Measurements from ENCODE around the gene XG. TPM values are rescaled to one million over a fixed set of nuclear protein-coding genes. Genes with fewer than 3 reads are reported as not detected.

The XG gene
- total RNA-seq, 1 donor from 2014 or later, result 0.12 TPM

DNA sequence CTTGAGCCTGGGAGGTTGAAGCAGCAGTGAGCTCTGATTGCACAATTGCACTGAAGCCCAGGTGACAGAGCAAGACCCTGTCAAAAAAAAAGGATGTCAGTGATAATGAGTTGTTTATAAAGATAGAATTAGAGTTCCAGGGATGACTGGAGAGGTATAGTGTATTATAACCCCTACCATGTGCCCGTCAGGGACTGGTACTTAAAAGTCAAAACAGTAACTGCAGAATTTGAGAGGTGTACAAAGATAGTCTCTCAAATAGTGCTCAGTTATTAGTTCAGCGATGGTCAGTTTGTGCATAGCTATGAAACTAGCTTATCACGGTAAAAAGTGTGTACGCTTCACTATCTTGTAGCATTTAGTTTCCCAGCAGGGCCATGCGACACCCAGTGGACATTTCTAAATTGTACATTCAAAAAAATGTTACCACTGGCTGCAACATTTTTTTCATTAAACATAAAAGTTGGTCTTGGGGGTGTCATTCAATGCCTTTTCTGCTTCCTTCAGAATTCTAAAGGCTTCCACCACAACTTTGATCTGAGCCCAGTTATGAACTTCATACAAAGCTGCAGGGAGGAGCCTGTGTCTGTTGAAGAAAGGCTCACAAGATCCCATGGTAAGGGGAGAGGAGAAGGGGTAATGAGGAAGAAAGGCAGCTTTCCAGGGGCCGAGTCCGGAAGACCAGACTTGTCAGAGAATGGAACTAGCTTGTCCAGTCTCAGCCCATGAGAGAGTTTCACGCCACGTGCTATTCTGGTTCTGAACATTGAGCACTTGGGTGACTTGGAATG is 67.7 kb downstream of the XG start:
- intact Hi-C loops (cut with micrococcal nuclease), result loop anchor here (1.0 kb wide), 1 partner anchor 175 kb away; no protein-coding TSS in a partner anchor

DNA sequence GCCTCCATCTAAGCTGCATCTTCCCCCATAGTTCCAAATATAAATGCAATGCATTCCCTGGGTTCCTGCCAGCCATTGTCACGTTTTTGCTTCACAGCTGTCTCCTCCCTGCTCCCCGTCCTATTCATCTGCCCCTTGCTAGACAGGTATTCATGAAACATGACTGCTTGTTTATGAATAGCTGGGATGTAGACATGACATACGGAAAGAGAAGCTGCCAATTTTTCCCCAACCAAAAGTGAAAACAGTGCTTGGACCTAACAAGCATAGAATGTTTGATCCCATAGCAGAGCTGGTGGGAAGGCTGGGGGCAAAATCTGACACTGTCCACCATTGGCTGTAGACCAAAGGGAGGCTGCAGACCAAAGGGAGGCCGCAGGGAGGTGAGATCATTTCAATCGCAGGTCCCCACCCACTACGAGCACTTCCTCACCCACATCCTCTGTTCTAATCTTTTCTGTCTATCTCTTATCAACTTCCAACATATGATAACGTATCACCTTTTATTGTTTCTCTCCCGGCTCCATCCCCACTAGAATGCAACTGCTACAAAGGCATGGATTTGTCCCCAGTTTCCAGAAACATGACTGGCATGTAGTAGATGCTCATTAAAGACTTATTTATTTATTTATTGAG is 68.4 kb downstream of the XG start:
- intact Hi-C loops (cut with micrococcal nuclease), result no loop called here

DNA sequence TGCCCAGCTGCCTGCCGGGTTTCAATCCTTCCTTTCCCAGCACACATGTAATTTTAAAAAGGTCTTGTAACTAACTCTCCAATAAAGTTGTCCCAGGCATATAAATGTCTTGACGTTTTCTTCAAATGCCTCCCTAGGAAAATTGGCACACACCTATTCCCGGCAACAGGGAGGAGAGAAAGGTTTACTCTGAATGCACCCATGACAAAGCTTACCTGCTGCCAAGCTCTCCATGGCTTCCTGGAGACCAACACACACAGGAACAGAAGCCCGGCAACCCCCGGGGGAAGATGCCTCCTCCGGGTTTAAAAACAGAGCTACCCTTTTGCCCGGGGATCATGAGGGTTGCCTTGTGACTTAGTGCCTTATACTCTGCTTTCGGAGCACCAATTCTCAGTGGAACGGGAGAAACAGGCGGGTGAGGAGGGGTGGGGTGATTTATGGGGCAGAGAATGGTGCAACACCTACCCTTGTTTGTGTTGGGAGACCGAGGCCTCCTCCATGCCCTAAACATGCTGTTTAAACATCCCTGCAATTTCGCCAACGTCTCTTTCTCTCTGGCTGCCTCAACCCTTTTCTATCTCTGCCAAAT is 72.1 kb downstream of the XG start:
- intact Hi-C loops (cut with micrococcal nuclease), result no loop called here

DNA sequence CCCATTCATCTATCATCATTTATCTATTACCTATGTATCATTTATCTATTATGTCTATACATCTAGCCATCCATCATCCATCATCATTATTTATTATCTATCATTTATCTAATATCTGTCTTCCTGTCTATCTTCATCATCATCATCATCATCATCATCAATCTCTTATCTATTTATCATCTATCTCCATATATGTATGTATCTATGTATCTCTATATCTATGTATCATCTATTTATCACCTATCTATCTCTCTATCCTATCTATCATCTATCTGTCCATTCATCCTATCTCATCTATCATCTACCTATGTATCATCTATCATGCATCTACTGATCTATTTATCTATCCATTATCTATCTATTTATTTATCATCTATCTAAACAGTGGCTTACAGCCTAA is 73.0 kb downstream of the XG start:
- intact Hi-C loops (cut with micrococcal nuclease), result no loop called here

DNA sequence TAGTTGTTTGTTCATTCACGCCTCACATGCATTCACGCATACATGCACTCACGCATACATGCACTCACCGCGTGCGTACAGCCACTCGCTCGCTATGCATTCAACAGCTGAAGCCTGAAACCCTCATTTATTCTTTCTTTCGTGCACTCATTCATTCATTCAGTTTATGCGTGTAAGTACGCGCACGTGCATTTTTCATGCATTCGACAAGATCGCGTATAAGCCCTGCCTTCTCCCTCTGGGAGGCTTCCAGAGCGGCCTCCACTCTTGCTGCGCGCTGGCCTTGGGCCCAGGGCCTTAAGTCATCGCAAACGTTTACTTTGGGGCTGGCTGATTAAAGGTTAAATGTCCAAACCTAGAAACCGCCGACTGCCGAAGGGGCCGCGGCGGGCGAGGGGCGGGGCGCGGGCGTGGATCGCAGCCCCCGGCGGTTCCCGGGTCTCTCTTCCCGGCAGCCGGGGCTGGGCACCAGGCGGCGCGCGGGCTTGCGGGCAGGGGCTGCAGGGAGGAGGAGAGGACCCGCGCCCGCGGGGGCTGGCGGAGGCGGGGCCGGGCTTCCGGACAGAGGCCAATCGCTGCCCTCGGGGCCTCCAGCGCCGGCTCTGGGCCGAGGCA is 76.6 kb downstream of the XG start, which contains the start of gene GYG2:
Gene GYG2 (plus strand): TSS at position 587 of the 615 bp plus-strand sequence. CDS start 1,259 bp downstream, outside the sequence.
- intact Hi-C loops (cut with micrococcal nuclease), result no loop called here

DNA sequence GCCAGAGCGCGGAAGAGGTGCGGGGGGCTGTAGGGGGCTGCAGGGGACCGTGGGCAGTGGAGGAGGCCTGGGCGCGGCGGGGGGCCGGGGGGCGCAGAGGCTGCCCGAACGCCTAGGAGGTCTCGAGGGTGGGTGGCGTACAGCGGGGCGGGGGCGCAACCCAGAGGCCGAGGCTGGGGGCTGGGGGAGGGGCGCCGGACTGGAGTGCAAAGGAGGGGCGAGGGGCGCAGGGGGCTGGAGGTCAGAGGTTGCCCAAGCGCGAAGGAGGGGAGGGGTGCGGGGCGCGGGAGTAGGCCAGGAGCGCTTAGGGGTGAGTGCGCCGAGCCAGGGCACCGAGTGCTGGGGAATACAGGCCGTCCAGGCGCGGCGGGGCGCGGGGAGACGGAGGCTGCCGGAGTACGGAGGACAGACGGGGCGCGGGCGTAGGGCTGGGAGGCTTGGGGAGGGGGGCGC is 77.1 kb downstream of the XG start:
- intact Hi-C loops (cut with micrococcal nuclease), result no loop called here

DNA sequence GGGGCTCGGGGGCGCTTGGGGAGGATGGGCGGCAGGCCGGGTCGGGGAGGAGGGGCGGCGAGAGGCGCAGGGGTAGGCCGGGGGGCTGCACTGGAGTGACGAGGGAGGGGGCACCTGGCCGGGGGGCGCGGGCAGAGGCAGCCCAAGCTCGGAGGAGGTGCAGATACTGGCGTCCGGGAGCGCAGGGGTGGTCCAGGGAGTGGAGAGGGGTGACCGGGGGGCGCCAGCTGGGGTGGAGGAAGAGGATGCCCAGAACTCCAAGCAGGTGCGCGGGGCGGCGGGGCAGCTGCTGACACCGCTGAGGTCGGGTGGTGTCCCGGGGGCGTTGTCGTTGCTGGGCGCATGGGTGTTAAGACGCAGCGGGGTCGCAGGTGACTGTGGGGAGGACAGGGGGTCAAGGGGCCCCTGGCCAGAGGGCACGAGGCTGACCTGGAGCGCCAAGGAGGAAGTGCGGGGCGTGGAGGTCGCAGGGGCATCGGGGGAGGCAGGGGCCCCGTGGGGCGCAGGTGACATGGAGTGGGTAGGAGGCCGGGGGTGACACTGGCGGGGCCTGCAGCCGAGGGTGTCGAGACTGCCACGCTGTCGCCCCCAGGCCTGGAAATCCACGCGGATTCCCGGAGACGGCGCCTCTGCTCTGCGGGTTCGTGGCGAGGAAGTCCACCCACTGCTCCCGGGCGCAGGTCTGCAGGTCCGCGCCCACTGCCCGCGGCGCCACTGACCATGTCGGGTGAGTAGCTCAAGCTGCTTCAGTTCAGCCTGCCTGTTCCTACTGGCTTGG is 77.8 kb downstream of the XG start:
- intact Hi-C loops (cut with micrococcal nuclease), result no loop called here

DNA sequence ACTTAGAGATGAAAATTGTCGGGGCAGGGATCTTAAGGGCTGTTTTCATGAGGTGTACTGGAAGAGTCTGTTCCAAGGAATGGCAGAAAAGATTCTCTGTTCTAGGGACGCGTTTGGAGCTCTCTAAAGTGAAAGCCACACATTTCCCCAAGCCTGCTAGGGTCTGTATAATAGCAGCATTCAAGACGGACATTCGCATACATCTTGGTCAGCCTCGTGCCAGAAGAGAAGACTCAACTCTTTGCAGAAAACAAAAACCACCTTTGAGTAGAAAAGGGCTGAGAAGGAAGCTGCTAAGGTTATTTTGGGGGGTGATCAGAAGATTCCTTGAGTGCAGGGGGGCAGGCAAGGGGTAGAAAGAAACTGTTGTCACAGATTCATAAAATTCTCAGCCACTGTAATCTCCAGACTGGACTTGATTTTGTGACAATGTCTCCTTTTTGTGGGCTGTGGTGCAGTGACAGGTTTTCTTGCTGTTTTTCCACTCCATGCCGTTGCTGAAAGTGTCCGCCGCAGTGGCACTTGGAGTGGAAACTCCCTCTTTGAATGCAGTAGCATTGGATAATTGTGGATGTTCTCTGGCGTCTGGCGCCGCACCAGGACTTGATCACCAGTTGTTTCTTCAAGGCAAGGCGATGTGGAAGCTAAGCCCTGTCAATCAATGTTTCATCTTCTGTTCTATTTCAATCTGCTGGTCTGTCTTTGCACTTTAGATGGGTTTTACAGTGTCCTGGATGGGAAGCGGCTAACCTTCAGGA is 79.8 kb downstream of the XG start:
- intact Hi-C loops (cut with micrococcal nuclease), result no loop called here

DNA sequence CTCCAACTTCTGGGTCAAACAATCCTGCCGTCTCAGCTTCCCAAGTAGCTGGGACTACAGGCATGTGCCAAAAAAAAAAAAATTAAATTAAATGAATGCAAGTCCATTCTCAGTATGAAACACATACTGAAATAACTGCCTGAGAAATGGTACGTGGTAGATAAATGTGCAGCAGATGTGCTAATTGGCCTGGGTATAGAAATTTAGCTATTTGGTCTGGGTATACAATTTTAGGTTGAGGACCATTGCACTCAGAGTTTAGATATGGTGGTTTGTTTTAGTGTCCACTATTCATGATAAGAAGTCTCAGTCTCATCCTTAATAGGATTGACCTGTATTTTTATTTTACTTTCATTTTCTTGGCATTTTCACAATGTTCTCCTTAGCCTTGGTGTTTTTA is 86.1 kb downstream of the XG start:
- intact Hi-C loops (cut with micrococcal nuclease), result no loop called here

DNA sequence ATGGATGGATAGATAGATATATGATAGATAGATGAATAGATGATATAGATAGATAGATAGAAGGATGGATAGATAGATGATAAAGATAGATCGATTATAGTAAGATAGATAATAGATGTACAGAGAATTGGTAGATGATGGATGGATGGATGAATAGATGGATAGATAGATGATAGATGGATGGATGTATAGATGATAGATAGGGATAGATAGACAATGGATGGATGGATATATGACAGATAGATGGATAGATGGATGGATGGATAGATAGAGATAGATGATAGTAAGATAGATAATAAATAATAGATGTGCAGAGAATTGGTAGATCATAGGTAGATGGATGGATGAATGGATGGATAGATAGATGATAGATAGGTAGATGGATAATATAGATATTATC is 89.1 kb downstream of the XG start:
- intact Hi-C loops (cut with micrococcal nuclease), result no loop called here

DNA sequence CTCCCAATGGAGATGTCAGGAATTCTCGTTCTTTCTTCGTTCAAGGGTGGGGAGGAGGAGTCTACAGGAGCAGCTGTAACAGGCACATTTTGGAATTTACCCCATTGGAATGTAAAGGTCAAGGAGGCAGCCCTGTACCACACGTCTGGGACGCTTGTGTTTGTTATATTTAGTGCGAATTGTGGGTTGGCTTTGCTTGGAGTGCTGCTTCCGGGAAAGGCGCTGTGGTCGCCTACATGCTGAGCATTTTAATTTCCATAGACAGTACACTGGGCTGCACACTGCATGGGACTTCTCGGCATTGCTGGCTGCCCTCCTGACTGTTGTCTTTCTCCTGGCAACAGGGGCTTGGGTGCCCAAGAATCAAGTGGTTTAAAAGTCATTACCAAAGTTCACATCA is 89.7 kb downstream of the XG start:
- intact Hi-C loops (cut with micrococcal nuclease), result no loop called here

DNA sequence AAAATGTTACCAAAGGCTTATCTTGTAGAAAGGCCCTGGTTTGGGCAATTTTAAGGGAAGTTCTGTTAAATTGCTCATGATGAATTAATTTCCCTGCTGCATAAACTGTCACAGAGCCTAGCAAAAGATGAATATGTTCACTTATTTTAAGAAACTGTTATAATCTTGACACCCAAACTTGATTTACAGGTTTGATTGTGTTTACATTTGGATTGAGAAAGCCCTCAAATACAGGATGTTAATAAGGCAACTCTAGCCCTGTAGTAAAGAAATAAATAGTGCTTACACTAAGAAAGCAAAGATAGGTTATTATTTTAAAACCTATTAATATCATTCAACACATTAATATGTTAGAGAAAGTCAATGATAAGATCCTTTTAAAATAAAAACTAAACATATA is 95.2 kb downstream of the XG start:
- intact Hi-C loops (cut with micrococcal nuclease), result no loop called here

DNA sequence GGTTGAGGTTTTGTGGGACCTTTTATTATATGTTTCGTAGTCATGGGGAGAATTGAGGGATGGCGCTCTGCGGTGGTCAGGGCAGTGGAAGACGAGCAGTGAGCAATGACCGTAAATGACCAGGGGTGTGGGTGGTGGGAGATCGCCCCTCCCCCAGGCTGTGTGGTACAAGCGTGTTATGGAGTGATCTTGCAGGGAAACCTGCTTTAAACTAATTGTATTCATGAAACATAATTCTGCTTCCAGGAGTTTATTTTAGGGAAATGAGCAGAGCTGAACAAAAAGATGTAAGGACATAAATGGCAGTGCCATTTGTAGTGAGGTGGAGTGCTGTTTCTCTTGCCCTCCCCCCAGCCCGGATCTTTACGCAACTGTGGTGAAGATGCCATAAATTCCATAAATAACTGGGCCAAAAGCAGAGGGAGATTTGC is 97.0 kb downstream of the XG start:
- intact Hi-C loops (cut with micrococcal nuclease), result no loop called here

DNA sequence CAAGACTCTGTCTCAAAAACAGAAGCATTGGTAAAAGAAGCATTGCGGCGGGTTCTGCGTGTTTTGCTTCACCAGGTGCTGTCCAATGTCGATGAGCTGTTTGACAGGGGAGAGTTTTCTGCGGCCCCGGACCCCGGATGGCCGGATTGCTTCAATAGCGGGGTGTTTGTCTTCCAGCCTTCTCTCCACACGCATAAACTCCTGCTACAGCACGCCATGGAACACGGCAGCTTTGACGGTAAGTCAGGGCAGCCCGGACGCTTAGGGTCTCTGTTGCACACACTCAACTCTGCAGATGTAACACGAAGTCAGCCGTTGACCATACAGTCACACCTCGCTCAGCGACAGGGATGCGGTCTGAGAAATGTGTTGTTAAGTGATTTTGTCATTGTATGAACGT is 103.1 kb downstream of the XG start:
- intact Hi-C loops (cut with micrococcal nuclease), result no loop called here

DNA sequence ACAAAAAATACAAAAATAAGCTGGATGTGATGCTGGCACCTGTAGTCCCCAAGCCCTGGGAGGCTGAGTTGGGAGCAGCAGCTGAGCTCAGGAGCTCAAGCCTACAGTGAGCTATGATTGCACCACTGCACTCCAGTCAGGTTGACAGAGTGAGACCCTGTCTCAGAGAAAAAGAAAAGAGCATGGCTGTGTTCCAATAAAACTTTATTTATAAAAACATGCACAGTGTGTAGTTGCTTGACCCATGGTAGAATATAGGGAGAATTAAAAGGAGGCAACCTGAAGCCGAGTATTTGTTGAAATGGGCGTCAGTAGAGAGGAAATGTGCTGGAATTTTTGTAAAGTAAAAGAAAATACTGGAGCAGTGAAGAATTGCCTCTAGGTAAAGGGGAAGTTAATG is 103.9 kb downstream of the XG start:
- intact Hi-C loops (cut with micrococcal nuclease), result no loop called here

DNA sequence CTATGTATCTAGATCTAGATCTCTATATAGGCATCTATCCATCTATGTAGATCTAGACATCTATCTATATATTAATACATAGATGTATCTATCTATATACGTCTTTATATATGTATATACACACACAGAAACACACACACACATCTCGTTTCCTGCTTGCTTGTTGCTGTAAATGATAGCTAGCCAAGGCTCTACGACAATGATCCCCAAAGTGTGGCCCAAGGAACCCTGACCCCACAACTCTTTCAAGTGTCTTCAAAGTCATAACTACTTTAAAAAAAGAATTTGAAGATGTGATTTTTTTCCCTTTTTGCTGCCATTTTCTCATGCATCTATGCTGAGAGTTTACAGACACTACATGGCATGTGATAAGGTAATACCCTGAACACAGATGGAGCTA is 105.7 kb downstream of the XG start:
- intact Hi-C loops (cut with micrococcal nuclease), result no loop called here

DNA sequence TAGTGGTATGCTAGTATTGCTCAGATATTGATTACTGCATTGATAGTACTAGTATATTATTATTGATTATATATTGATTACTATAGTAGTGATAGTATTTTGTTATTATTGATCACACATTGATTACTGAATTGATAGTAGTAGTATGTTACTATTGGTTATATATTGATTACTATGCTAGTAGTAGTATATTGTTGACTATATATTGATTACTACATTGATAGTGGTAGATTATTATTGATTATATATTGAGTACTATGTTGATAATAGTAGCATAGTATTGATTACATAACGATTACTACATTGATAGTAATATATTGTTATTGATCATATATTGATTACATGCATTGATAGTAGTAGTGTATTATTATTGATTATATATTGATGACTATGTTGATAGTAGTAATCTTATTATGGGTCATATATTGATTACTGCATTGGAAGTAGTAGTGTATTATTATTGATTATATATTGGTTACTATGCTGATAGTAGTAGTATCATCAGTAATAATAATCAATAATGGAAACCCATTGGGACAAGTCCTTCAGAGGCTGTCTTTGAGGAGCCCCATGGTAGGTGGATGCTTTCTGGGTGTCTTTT is 107.5 kb downstream of the XG start:
- intact Hi-C loops (cut with micrococcal nuclease), result no loop called here

DNA sequence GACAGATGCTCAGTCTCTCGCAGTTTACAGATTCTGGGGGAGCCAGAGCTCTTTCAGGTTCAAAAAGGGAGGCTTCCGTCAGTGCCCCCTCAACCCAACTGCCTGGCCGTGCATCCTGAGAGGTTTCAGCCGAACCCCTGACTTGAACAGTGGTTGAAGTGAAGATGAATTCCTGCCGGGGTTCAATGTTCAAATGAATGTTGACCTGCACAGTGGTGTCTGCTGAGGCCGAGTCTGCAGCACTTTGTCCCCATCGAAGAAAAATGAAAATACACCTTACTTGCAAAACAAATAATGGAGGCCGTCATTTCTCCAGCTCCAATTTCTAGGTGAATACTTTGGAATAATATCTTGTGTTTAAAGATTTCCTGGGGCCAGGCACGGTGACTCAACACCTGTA is 110.6 kb downstream of the XG start:
- intact Hi-C loops (cut with micrococcal nuclease), result no loop called here

DNA sequence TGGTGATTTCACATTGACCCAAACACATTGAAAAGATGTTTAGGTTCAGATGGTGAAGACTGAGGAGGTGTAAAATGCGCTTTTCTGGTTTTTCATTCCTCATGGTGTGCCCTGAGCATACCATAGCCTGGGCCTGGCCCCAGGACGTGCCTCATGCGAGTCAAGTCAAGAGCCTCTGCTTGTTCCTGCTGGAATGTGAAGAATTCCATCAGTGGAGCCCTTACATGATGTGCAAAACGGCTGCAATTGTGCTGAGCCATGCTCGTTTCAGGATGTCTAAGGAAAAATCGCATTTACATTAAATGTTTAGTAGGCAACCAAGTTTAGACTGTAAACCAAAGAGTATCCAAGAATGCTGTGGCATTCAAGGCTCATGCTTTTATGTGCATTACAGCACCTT is 111.8 kb downstream of the XG start:
- intact Hi-C loops (cut with micrococcal nuclease), result no loop called here
